CD4-positive, alpha-beta T cell treated with Interleukin-4 for 4 hours (primary cell): ENCODE data around the gene LCN12.

Source experiments
- DNase-seq: peaks from one replicate; pipeline ENCODE4 v3.0.0-alpha.2; 2020

The LCN12 gene

GRCh38 chr9:136945333-136946227 is 6.5 kb upstream of the LCN12 start:
- no peak for DNase-seq

GRCh38 chr9:136946228-136947027 is 5.6 kb upstream of the LCN12 start:
- DNase-seq: no peak

- DNase-seq: no peak
Observed at GRCh38 chr9:136947028-136947891, 4.8 kb upstream of the LCN12 start.

GRCh38 chr9:136947955-136948510 is 4.0 kb upstream of the LCN12 start:
- DNase-seq: no peak

- no peak for DNase-seq
Observed at GRCh38 chr9:136949239-136949816, 2.7 kb upstream of the LCN12 start.

- peak; percentile 96 for DNase-seq
Observed at GRCh38 chr9:136949817-136950655, 2.0 kb upstream of the LCN12 start.

- no peak for DNase-seq
Observed at GRCh38 chr9:136950656-136951276, 1.3 kb upstream of the LCN12 start.

GRCh38 chr9:136952321-136952850 is 313 bp downstream of the LCN12 start:
- DNase-seq: no peak

GRCh38 chr9:136952876-136953770 is 1.1 kb downstream of the LCN12 start:
- no peak for DNase-seq

GRCh38 chr9:136953771-136954269 is 1.7 kb downstream of the LCN12 start:
- no peak for DNase-seq

GRCh38 chr9:136954270-136955083 is 2.4 kb downstream of the LCN12 start:
- DNase-seq: no peak

- DNase-seq: no peak
Observed at GRCh38 chr9:136955202-136955942, 3.3 kb downstream of the LCN12 start.

GRCh38 chr9:136955943-136956335 is 3.9 kb downstream of the LCN12 start:
- no peak for DNase-seq

- DNase-seq: no peak
Observed at GRCh38 chr9:136956604-136957003, 4.5 kb downstream of the LCN12 start.

- no peak for DNase-seq
Observed at GRCh38 chr9:136957461-136957860, 5.4 kb downstream of the LCN12 start.

- no peak for DNase-seq
Observed at GRCh38 chr9:136957901-136958300, 5.8 kb downstream of the LCN12 start.

- no peak for DNase-seq
Observed at GRCh38 chr9:136958473-136958872, 6.4 kb downstream of the LCN12 start.
